Hematopoietic multipotent progenitor cell treated with erythropoietin and hydrocortisone succinate and interleukin-3 and kit ligand, for 15 days (in vitro differentiated cells): Measurements from ENCODE around the gene VSIR.

Source experiments
- DNase-seq: peaks from one replicate; pipeline ENCODE4 v3.0.0-alpha.2; 2015; ENCODE audit warnings: low spot score

The VSIR gene

GRCh38 chr10:71712572-71713134, 60.7 kb downstream of the VSIR start:
- no peak for DNase-seq

- no peak for DNase-seq
These were observed 61.1 kb downstream of the VSIR start for GRCh38 chr10:71712170-71712569.

- DNase-seq, result no peak
These were observed 62.2 kb downstream of the VSIR start for GRCh38 chr10:71711052-71711623.

GRCh38 chr10:71710519-71710918, 62.8 kb downstream of the VSIR start:
- DNase-seq, result no peak

- no peak for DNase-seq
These were observed 64.1 kb downstream of the VSIR start for GRCh38 chr10:71708897-71709882.

- peak; percentile 51 for DNase-seq
These were observed 65.0 kb downstream of the VSIR start for GRCh38 chr10:71708301-71708703.

- no peak for DNase-seq
These were observed 66.0 kb downstream of the VSIR start for GRCh38 chr10:71707240-71707789.

- no peak for DNase-seq
These were observed 66.9 kb downstream of the VSIR start for GRCh38 chr10:71706216-71707121.

GRCh38 chr10:71705582-71705981, 67.7 kb downstream of the VSIR start:
- no peak for DNase-seq

GRCh38 chr10:71704816-71705215, 68.5 kb downstream of the VSIR start:
- no peak for DNase-seq

GRCh38 chr10:71703577-71703976, 69.7 kb downstream of the VSIR start:
- no peak for DNase-seq

- DNase-seq, result no peak
These were observed 71.7 kb downstream of the VSIR start for GRCh38 chr10:71701496-71702132.

- DNase-seq, result no peak
These were observed 72.5 kb downstream of the VSIR start for GRCh38 chr10:71700731-71701368.

- no peak for DNase-seq
These were observed 74.6 kb downstream of the VSIR start for GRCh38 chr10:71698737-71699136.

GRCh38 chr10:71697938-71698709, 75.2 kb downstream of the VSIR start:
- DNase-seq, result peak; percentile 17
